CD4-positive, CD25-positive, alpha-beta regulatory T cell (primary cell): ENCODE measurements around the gene DNAJC16. TPM values are rescaled to one million over a fixed set of nuclear protein-coding genes. Genes with fewer than 3 reads are reported as not detected.
A peak's percentile ranks its signal among the peaks of the same experiment; 100 is the strongest.
"Not testable (repeated sequence)": the region's sequence is repeated elsewhere in the genome, so short reads cannot be mapped to it uniquely, and the experiment has no call there.

Experiments
- ATAC-seq, 2 donors: fragments of 150-1000 bp; cut with Tn5 transposase; one replicate each; pipeline ENCODE4 v1.10.0; 2021; ENCODE audit warnings: low read depth in 2 of 2, moderate number of reproducible peaks in 2 of 2, moderate library complexity in 1 of 2
- DNase-seq, 3 donors: peaks; one replicate each; pipeline versions ENCODE4 v3.0.0 to v3.0.0-alpha.2; 2012 to 2022; ENCODE audit warnings: mixed read lengths in 1 of 3
- H3K27ac ChIP-seq: one replicate; pipeline ENCODE4 v1.7.0; 2013; ENCODE audit warnings: mild to moderate bottlenecking, low read length; ENCODE audit not compliant: insufficient read depth, poor library complexity, severe bottlenecking
- H3K27me3 ChIP-seq: one replicate; pipeline ENCODE4 v1.7.0; 2013; ENCODE audit warnings: low read length; ENCODE audit not compliant: control insufficient read depth, insufficient read depth
- H3K36me3 ChIP-seq: one replicate; pipeline ENCODE4 v1.7.0; 2013; ENCODE audit warnings: mild to moderate bottlenecking, low read length, moderate library complexity; ENCODE audit not compliant: control insufficient read depth, insufficient read depth
- H3K4me1 ChIP-seq: 2 replicates; pipeline ENCODE4 v1.7.0; 2013; ENCODE audit warnings: mild to moderate bottlenecking, low read length; ENCODE audit not compliant: insufficient read depth, control insufficient read depth, poor library complexity, severe bottlenecking
- H3K4me3 ChIP-seq: one replicate; pipeline ENCODE4 v1.7.0; 2013; ENCODE audit warnings: low read depth, mild to moderate bottlenecking, low read length, moderate library complexity
- H3K9me3 ChIP-seq, 2 experiments: 1 replicate in 1 of 2; 2 replicates in 1 of 2; pipeline ENCODE4 v1.7.0; 2013; ENCODE audit warnings: low read length in 2 of 2, mild to moderate bottlenecking in 1 of 2, moderate library complexity in 1 of 2; ENCODE audit not compliant: control insufficient read depth in 2 of 2
- H3K27ac Mint-ChIP-seq, 3 donors: one replicate each; pipeline ENCODE4 v1.8.0; 2020 to 2022; ENCODE audit warnings: mild to moderate bottlenecking in 3 of 3, mixed read lengths in 3 of 3, moderate library complexity in 2 of 3
- H3K27me3 Mint-ChIP-seq: one replicate; pipeline ENCODE4 v1.8.0; 2022; ENCODE audit warnings: mild to moderate bottlenecking, mixed read lengths
- H3K36me3 Mint-ChIP-seq: one replicate; pipeline ENCODE4 v1.8.0; 2020; ENCODE audit warnings: mixed read lengths
- H3K4me1 Mint-ChIP-seq, 4 donors: one replicate each; pipeline ENCODE4 v1.8.0; 2020 to 2022; ENCODE audit warnings: mixed read lengths in 4 of 4, mild to moderate bottlenecking in 1 of 4
- H3K4me3 Mint-ChIP-seq, 4 donors: one replicate each; pipeline ENCODE4 v1.8.0; 2020 to 2022; ENCODE audit warnings: mild to moderate bottlenecking in 4 of 4, mixed read lengths in 4 of 4, moderate library complexity in 3 of 4
- H3K9me3 Mint-ChIP-seq, 7 donors: one replicate each; pipeline ENCODE4 v1.8.0; 2020 to 2022; ENCODE audit warnings: mixed read lengths in 7 of 7, mild to moderate bottlenecking in 3 of 7, moderate library complexity in 2 of 7
- polyA plus RNA-seq, 4 donors: library from polyadenylated mRNA; unstranded; fragments of 300-500 nt; fragmentation: Illumina TruSeq; gene quantifications; one replicate each; pipeline ENCODE4 v1.2.3, GENCODE V29; 2021
- total RNA-seq: library from RNA; stranded (reverse); gene quantifications from one replicate; pipeline ENCODE4 v1.2.3, GENCODE V29; 2022

The DNAJC16 gene
- total and polyA plus RNA-seq, 5 donors from 2014 or later, result 6.5 to 17.0 (median 7.8) TPM

DNA sequence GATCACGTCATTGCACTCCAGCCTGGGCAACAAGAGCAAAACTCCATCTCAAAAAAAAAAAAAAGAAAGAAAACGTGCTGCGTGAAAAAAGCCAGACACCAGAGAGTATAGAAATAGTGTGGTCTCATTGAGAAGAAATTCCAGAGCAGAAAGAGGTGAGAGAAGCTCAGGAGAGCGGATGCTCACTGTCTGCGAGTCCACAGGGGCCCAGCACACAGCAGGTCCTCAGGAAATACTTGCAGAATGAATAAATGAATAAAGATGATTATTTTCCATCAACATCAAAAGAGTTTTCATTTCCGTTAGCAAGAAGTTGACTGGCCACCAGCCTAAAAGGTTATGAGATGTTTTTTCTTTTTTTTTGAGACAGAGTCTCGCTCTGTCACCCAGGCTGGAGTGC is 17.1 kb upstream of the DNAJC16 start:
- H3K36me3 ChIP-seq, result peaks cover 3% of the 10 kb centered on the region
- peaks cover 19% of the 10 kb centered on the region for H3K36me3 Mint-ChIP-seq
- ATAC-seq (peak in 1 of 2 donors; percentile 10), DNase-seq (peak in 1 of 3 donors; percentile 30)
- no peaks in the 10 kb centered on the region for H3K9me3 Mint-ChIP-seq
- H3K27me3 ChIP-seq, result no peaks in the 10 kb centered on the region
- H3K27ac Mint-ChIP-seq, result peak overlapping the region in 1 of 3 donors; percentile 71
- H3K27ac ChIP-seq, result no peak overlapping the region
- peaks cover 3% of the 10 kb centered on the region for H3K4me1 ChIP-seq
- H3K27me3 Mint-ChIP-seq, result no peaks in the 10 kb centered on the region
- no peak overlapping the region for H3K4me3 Mint-ChIP-seq
- peaks cover 0 to 30% (median 18%) of the 10 kb centered on the region in 4 donors for H3K4me1 Mint-ChIP-seq
- H3K4me3 ChIP-seq, result no peak overlapping the region
- H3K9me3 ChIP-seq, result no peaks in the 10 kb centered on the region

GRCh38 chr1:15510611-15511405 is 15.8 kb upstream of the DNAJC16 start:
- peak overlapping the region in 2 of 3 donors; percentile 8 to 26 for H3K27ac Mint-ChIP-seq
- no peaks in the 10 kb centered on the region for H3K9me3 Mint-ChIP-seq

GRCh38 chr1:15513192-15513591 is 13.5 kb upstream of the DNAJC16 start:
- H3K4me3 Mint-ChIP-seq, result peak overlapping the region in 1 of 4 donors; percentile 10
- no peaks in the 10 kb centered on the region for H3K9me3 ChIP-seq
- DNase-seq, result no peak
- H3K27ac Mint-ChIP-seq, result peak overlapping the region in 1 of 3 donors; percentile 44
- H3K27me3 ChIP-seq, result no peaks in the 10 kb centered on the region
- peaks cover 33% of the 10 kb centered on the region for H3K36me3 Mint-ChIP-seq
- H3K27ac ChIP-seq, result no peak overlapping the region
- peaks cover 6% of the 10 kb centered on the region for H3K36me3 ChIP-seq
- H3K4me1 ChIP-seq, result peaks cover 10% of the 10 kb centered on the region
- no peak overlapping the region for H3K4me3 ChIP-seq
- H3K27me3 Mint-ChIP-seq, result no peaks in the 10 kb centered on the region
- no peaks in the 10 kb centered on the region for H3K9me3 Mint-ChIP-seq
- no peak for ATAC-seq
- H3K4me1 Mint-ChIP-seq, result peaks cover 7 to 47% (median 35%) of the 10 kb centered on the region in 4 donors

More at GRCh38 chr1:15510611-15511405, 15.8 kb upstream of the DNAJC16 start:
- H3K9me3 ChIP-seq, result no peaks in the 10 kb centered on the region
- Mint-ChIP-seq H3K4me3 (peak overlapping the region in 1 of 4 donors; percentile 36), H3K4me1 (peaks cover 7 to 41% (median 25%) of the 10 kb centered on the region in 4 donors), H3K36me3 (peaks cover 25% of the 10 kb centered on the region), H3K27me3 (no peaks in the 10 kb centered on the region)
- no peaks in the 10 kb centered on the region for H3K27me3 ChIP-seq
- DNase-seq (no peak), ATAC-seq (no peak)
- H3K36me3 ChIP-seq, result peaks cover 3% of the 10 kb centered on the region
- peaks cover 10% of the 10 kb centered on the region for H3K4me1 ChIP-seq
- H3K27ac ChIP-seq, result no peak overlapping the region
- H3K4me3 ChIP-seq, result no peak overlapping the region

DNA sequence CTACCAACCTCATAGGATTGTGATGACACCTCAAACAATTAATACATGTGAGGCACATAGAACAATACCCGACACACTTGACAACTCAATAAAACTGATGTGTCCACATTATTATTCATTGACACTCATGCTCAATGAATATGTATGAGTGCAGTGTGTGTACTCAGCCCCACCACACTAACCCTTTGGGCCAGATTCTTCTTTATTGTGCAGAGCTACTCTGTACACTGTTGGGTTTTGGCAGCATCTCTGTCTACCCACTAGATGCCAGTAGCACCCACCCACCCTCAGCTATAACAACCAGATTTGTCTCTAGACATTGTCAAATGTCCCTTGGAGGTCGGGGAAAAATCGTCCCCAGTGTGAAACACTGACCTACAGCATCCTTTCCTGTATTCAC is 12.7 kb upstream of the DNAJC16 start:
- peaks cover 7 to 48% (median 36%) of the 10 kb centered on the region in 4 donors for H3K4me1 Mint-ChIP-seq
- Histone ChIP-seq H3K36me3 (peaks cover 8% of the 10 kb centered on the region), H3K27me3 (no peaks in the 10 kb centered on the region), H3K27ac (no peak overlapping the region), H3K4me1 (peaks cover 10% of the 10 kb centered on the region), H3K9me3 (no peaks in the 10 kb centered on the region), H3K4me3 (no peak overlapping the region)
- peaks cover 37% of the 10 kb centered on the region for H3K36me3 Mint-ChIP-seq
- no peaks in the 10 kb centered on the region for H3K27me3 Mint-ChIP-seq
- H3K27ac Mint-ChIP-seq, result peak overlapping the region; percentile 26 to 44 (median 35)
- ATAC-seq, result no peak
- DNase-seq, result no peak
- H3K4me3 Mint-ChIP-seq, result peak overlapping the region in 2 of 4 donors; percentile 5 to 10
- H3K9me3 Mint-ChIP-seq, result no peaks in the 10 kb centered on the region

DNA sequence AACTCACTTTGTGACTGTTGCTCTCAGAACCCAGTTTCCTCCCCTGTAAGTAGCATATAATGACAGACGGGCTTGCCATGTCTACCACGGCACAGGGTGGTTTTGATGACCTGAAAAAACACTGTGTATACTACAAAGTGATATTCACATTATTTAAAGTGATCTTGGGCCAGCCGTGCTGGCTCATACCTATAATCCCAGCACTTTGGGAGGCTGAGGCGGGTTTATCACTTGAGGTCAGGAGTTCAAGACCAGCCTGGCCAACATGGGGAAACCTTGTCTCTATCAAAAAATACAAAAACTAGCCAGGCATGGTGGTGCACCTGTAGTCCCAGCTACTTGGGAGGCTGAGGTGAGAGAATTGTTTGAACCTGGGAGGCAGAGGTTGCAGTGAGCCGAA is 12.1 kb upstream of the DNAJC16 start:
- ATAC-seq (peak in 1 of 2 donors; percentile 15), DNase-seq (peak in 1 of 3 donors; percentile 23)
- not testable (repeated sequence) for H3K36me3 ChIP-seq, H3K9me3 Mint-ChIP-seq, H3K4me3 ChIP-seq, H3K27ac ChIP-seq, H3K27me3 ChIP-seq, H3K9me3 ChIP-seq, H3K27me3 Mint-ChIP-seq, H3K4me3 Mint-ChIP-seq
- Mint-ChIP-seq H3K36me3 (peaks cover 37% of the 10 kb centered on the region), H3K4me1 (peaks cover 7 to 47% (median 36%) of the 10 kb centered on the region in 4 donors), H3K27ac (peak overlapping the region; percentile 44 to 64 (median 55))
- H3K4me1 ChIP-seq, result peaks cover 10% of the 10 kb centered on the region

DNA sequence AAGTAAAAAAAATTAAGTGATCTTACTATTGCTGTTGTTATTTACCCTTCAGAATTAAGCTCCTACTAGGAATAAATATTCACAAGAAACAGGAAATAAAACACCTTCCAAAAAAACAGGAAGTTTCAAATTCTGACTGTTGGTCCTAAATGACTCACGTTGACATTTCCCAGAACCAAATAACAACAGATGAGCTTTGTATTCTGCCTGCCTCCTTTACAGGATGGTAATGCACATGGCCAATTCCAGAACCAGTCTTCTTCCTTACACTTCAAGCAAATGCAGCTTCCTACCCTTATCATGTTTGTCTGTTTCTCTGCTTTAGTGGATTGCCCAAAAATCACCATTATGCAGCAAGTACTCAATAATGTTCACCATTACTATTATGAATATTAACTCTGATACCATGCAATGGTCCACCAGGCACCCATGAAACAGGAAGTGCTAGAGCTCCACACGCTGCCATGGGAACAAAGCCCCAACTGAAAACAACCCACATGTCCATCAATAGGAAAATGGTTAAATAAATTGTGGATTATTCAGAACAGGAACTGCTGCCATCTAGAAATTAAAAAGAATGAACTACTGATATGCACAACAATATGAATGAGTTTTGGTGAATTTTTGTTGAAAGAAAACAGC is 11.5 kb upstream of the DNAJC16 start:
- DNase-seq (peak in 1 of 3 donors; percentile 65), ATAC-seq (peak; percentile 30 to 59)
- Mint-ChIP-seq H3K27ac (peak overlapping the region; percentile 55 to 76 (median 59)), H3K9me3 (no peaks in the 10 kb centered on the region), H3K27me3 (no peaks in the 10 kb centered on the region), H3K36me3 (peaks cover 37% of the 10 kb centered on the region), H3K4me1 (peaks cover 7 to 45% (median 36%) of the 10 kb centered on the region in 4 donors), H3K4me3 (peak overlapping the region in 1 of 4 donors; percentile 33)
- no peaks in the 10 kb centered on the region for H3K9me3 ChIP-seq
- no peak overlapping the region for H3K27ac ChIP-seq
- peak overlapping the region; percentile 46 for H3K4me3 ChIP-seq
- peaks cover 8% of the 10 kb centered on the region for H3K36me3 ChIP-seq
- H3K27me3 ChIP-seq, result no peaks in the 10 kb centered on the region
- H3K4me1 ChIP-seq, result peaks cover 10% of the 10 kb centered on the region

DNA sequence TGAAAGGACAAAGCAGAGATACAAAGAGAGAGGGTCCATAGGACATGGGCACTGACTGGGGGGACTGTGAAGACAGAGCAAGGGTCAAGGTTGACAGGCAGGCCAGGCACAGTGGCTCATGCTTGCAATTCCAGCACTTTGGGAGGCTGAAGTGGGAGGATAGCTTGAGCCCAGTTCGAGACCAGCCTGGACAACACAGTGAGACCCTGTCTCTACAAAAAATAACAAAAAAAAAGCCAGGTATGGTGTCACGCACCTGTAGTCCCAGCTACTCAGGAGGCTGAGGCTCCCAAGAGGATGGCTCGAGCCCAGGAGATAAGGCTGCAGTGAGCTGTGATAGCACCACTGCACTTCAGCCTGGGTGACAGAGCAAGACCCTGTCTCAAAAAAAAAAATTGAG is 7.0 kb upstream of the DNAJC16 start:
- Mint-ChIP-seq H3K4me1 (peaks cover 18 to 50% (median 32%) of the 10 kb centered on the region in 4 donors), H3K9me3 (no peaks in the 10 kb centered on the region), H3K36me3 (peaks cover 21% of the 10 kb centered on the region), H3K4me3 (peak overlapping the region in 2 of 4 donors; percentile 56 to 78), H3K27ac (no peak overlapping the region), H3K27me3 (no peaks in the 10 kb centered on the region)
- H3K9me3 ChIP-seq, result no peaks in the 10 kb centered on the region
- ATAC-seq, result no peak
- H3K36me3 ChIP-seq, result peaks cover 5% of the 10 kb centered on the region
- no peak for DNase-seq
- peaks cover 20% of the 10 kb centered on the region for H3K4me1 ChIP-seq
- H3K27ac ChIP-seq, result no peak overlapping the region
- H3K27me3 ChIP-seq, result no peaks in the 10 kb centered on the region
- no peak overlapping the region for H3K4me3 ChIP-seq
